ENCODE results near the gene MAP7. TPM values are rescaled to one million over a fixed set of nuclear protein-coding genes. Genes with fewer than 3 reads are reported as not detected.

Gene MAP7
- total and polyA plus RNA-seq, 9 of the 15 experiments (the other 6 are each of a cell fraction or from before 2014, with no cell fraction given) = 0.76 to 7.7 (median 3.9) TPM

- Histone ChIP-seq H3K4me1 (replicated peaks in 1 of 2; ENCODE audit: control insufficient read depth in 2 of 2, insufficient read depth in 2 of 2, low read length in 2 of 2) (0 out of 5 replicates have a peak, but pooled peaks cover 0 to 3% of the 10 kb centered on the region in 2 experiments), H4K20me1 (replicated peaks; ENCODE audit: control insufficient read depth, insufficient read depth, low read length) (no peaks in the 10 kb centered on the region), H3K9me3 (replicated peaks; ENCODE audit: control insufficient read depth, insufficient read depth, low read depth, low read length) (no peaks in the 10 kb centered on the region), H3K4me2 (ENCODE audit: insufficient read depth, low read length) (no peak overlapping the region), H3K9me1 (ENCODE audit: control insufficient read depth, insufficient read depth, low read length) (no peaks in the 10 kb centered on the region), H3K9ac (ENCODE audit: insufficient read depth in 1 of 2, low read depth in 2 of 2, low read length in 2 of 2) (no peak overlapping the region), H2AFZ (ENCODE audit: low read depth, low read length) (no peak overlapping the region), H3K27me3 (ENCODE audit: control insufficient read depth in 2 of 2, insufficient read depth in 2 of 2, low read length in 2 of 2) (peaks cover 0 to 19% of the 10 kb centered on the region in 2 experiments; a peak in 3 of 5 replicates), H3K4me3 (no peak overlapping the region), H3K27ac (ENCODE audit: extremely low read depth, low read depth, low read length) (no peak overlapping the region), H3K36me3 (ENCODE audit: control insufficient read depth, insufficient read depth, low read length) (no peaks in the 10 kb centered on the region), H3K79me2 (ENCODE audit: control insufficient read depth, insufficient read depth, low read length) (no peaks in the 10 kb centered on the region)
- BruUV-seq (replicated peaks) = no TSS peak
- ChIA-PET POLR2A (interaction anchor here (0.6 to 2.6 kb wide), 4 partner anchors 9 to 516 kb away, joined by 3 to 8 read pairs (median 4); no protein-coding TSS in a partner anchor), CTCF (ENCODE audit: low intra/inter-chr PET ratio) (no interaction called here)
- ATAC-seq (peak; percentile 37; the same call in 2 of the 3 replicates), FAIRE-seq (peak; percentile 44), DNase-seq (ENCODE audit: extremely low read depth in 1 of 4, low spot score in 3 of 4) (peak in 1 of 4 experiments; percentile 20)
- intact Hi-C loops (cut with micrococcal nuclease) (no loop called here), in situ Hi-C loops (cut with MboI) (loop anchor here (25.0 kb wide), 1 partner anchor 188 kb away; no protein-coding TSS in a partner anchor)
- no peak for TF ChIP-seq USF2 (CRISPR knock-in tag; IDR thresholded peaks at IDR 0.05)
- 0 out of 2 replicates have a peak, but pooled peaks have one; percentile 3 for TF ChIP-seq CBFA2T2 (conservative IDR thresholded peaks at IDR 0.05)
- no peak for TF ChIP-seq SRSF9 (IDR thresholded peaks at IDR 0.05; ENCODE audit: borderline replicate concordance, low read depth, low read length)
- peak; percentile 56; the same call in 1 of the 2 replicates for TF ChIP-seq SPI1 (IDR thresholded peaks at IDR 0.05; ENCODE audit: borderline replicate concordance, low read depth, low read length)
- peak; percentile 71; the same call in 1 of the 2 replicates for TF ChIP-seq ZNF263 (CRISPR knock-in tag; IDR thresholded peaks at IDR 0.05; ENCODE audit: borderline replicate concordance)
- no peak for TF ChIP-seq NR2C2 (CRISPR knock-in tag; IDR thresholded peaks at IDR 0.05)
- TF ChIP-seq NR2C2 (tag; IDR thresholded peaks at IDR 0.05) = 0 out of 2 replicates have a peak, but pooled peaks have one; percentile 14
- 12% methylated on average over 2 of the region's 2 CpGs for WGBS (ENCODE audit: insufficient coverage, low coverage, missing lambda C conversion rate)
Measured at GRCh38 chr6:136524936-136525413, 25.2 kb downstream of the MAP7 start.
